ENCODE measurements around the gene ZBTB16. TPM values are rescaled to one million over a fixed set of nuclear protein-coding genes. Genes with fewer than 3 reads are reported as not detected.

ZBTB16 gene
- total RNA-seq, 1 experiment from 2014 or later: 70.4 TPM

GRCh38 chr11:114213622-114214021, 154.1 kb downstream of the ZBTB16 start:
- no peak overlapping the region for H3K27ac Mint-ChIP-seq (ENCODE audit: low read depth, unreplicated experiment)

GRCh38 chr11:114215428-114215827, 155.9 kb downstream of the ZBTB16 start:
- BruUV-seq (replicated peaks): no TSS peak
- ChIA-PET POLR2A (interaction anchor here (0.7 to 1.3 kb wide), 4 partner anchors 10 to 52 kb away, joined by 3 to 5 read pairs (median 4); no protein-coding TSS in a partner anchor), CTCF (interaction anchor here (0.6 to 1.2 kb wide), 3 partner anchors 13 to 910 kb away, joined by 3 read pairs; no protein-coding TSS in a partner anchor)
- Mint-ChIP-seq H3K9me3 (ENCODE audit: unreplicated experiment) (no peaks in the 10 kb centered on the region), H3K36me3 (ENCODE audit: insufficient read depth, unreplicated experiment) (no peaks in the 10 kb centered on the region), H3K4me3 (ENCODE audit: unreplicated experiment) (no peak overlapping the region), H3K4me1 (ENCODE audit: insufficient read depth, unreplicated experiment) (peaks cover 50% of the 10 kb centered on the region), H3K27me3 (ENCODE audit: insufficient read depth, unreplicated experiment) (no peaks in the 10 kb centered on the region), H3K27ac (ENCODE audit: low read depth, unreplicated experiment) (peak overlapping the region; percentile 57)
- intact Hi-C loops (cut with micrococcal nuclease): no loop called here
- TF ChIP-seq CTCF (IDR thresholded peaks at IDR 0.05; ENCODE audit: unreplicated experiment): no peak
- no peak for DNase-seq (ENCODE audit: unreplicated experiment)

More at GRCh38 chr11:114213622-114214021, 154.1 kb downstream of the ZBTB16 start:
- CTCF ChIA-PET: no interaction called here
- Mint-ChIP-seq H3K4me3 (ENCODE audit: unreplicated experiment) (no peak overlapping the region), H3K36me3 (ENCODE audit: insufficient read depth, unreplicated experiment) (no peaks in the 10 kb centered on the region), H3K9me3 (ENCODE audit: unreplicated experiment) (no peaks in the 10 kb centered on the region), H3K4me1 (ENCODE audit: insufficient read depth, unreplicated experiment) (peaks cover 39% of the 10 kb centered on the region), H3K27me3 (ENCODE audit: insufficient read depth, unreplicated experiment) (no peaks in the 10 kb centered on the region)
- no peak for DNase-seq (ENCODE audit: unreplicated experiment)
- intact Hi-C loops (cut with micrococcal nuclease): no loop called here
- TF ChIP-seq CTCF (IDR thresholded peaks at IDR 0.05; ENCODE audit: unreplicated experiment): no peak
- POLR2A ChIA-PET: interaction anchor here (0.8 kb wide), 1 partner anchor 11 kb away, joined by 4 read pairs; no protein-coding TSS in a partner anchor
- no TSS peak for BruUV-seq (replicated peaks)

- no peaks in the 10 kb centered on the region for H3K36me3 Mint-ChIP-seq (ENCODE audit: insufficient read depth, unreplicated experiment)
- no peak for TF ChIP-seq CTCF (IDR thresholded peaks at IDR 0.05; ENCODE audit: unreplicated experiment)
- no peak for DNase-seq (ENCODE audit: unreplicated experiment)
- H3K27me3 Mint-ChIP-seq (ENCODE audit: insufficient read depth, unreplicated experiment): no peaks in the 10 kb centered on the region
- no peaks in the 10 kb centered on the region for H3K9me3 Mint-ChIP-seq (ENCODE audit: unreplicated experiment)
- peak overlapping the region; percentile 57 for H3K27ac Mint-ChIP-seq (ENCODE audit: low read depth, unreplicated experiment)
- ChIA-PET CTCF (interaction anchor here (0.6 to 1.2 kb wide), 3 partner anchors 13 to 911 kb away, joined by 3 read pairs; no protein-coding TSS in a partner anchor), POLR2A (interaction anchor here (0.7 to 1.3 kb wide), 3 partner anchors 9 to 53 kb away, joined by 3 to 5 read pairs (median 4); no protein-coding TSS in a partner anchor)
- intact Hi-C loops (cut with micrococcal nuclease): no loop called here
- peaks cover 51% of the 10 kb centered on the region for H3K4me1 Mint-ChIP-seq (ENCODE audit: insufficient read depth, unreplicated experiment)
- BruUV-seq (replicated peaks): no TSS peak
- H3K4me3 Mint-ChIP-seq (ENCODE audit: unreplicated experiment): no peak overlapping the region
Observed at GRCh38 chr11:114215871-114216795, 156.6 kb downstream of the ZBTB16 start.

- Mint-ChIP-seq H3K36me3 (ENCODE audit: insufficient read depth, unreplicated experiment) (no peaks in the 10 kb centered on the region), H3K27ac (ENCODE audit: low read depth, unreplicated experiment) (peak overlapping the region; percentile 57), H3K4me1 (ENCODE audit: insufficient read depth, unreplicated experiment) (peaks cover 51% of the 10 kb centered on the region), H3K4me3 (ENCODE audit: unreplicated experiment) (no peak overlapping the region), H3K27me3 (ENCODE audit: insufficient read depth, unreplicated experiment) (no peaks in the 10 kb centered on the region), H3K9me3 (ENCODE audit: unreplicated experiment) (no peaks in the 10 kb centered on the region)
- no TSS peak for BruUV-seq (replicated peaks)
- POLR2A ChIA-PET: interaction anchor here (1.3 kb wide), 1 partner anchor 8 kb away, joined by 4 read pairs; no protein-coding TSS in a partner anchor
- intact Hi-C loops (cut with micrococcal nuclease): no loop called here
- no peak for TF ChIP-seq CTCF (IDR thresholded peaks at IDR 0.05; ENCODE audit: unreplicated experiment)
- DNase-seq (ENCODE audit: unreplicated experiment): no peak
- CTCF ChIA-PET: no interaction called here
Observed at GRCh38 chr11:114216796-114217180, 157.3 kb downstream of the ZBTB16 start.
